GM18502 (cell line): ENCODE results near the gene RNF212B.

Experiments
- ATAC-seq: cut with Tn5 transposase; IDR thresholded peaks from one replicate; pipeline ENCODE4 v1.9.1; 2021; ENCODE audit warnings: mild to moderate bottlenecking; ENCODE audit not compliant: unreplicated experiment, poor library complexity

The RNF212B gene

GRCh38 chr14:23294734-23295561, 57.2 kb downstream of the RNF212B start:
- ATAC-seq: peak; percentile 56

DNA sequence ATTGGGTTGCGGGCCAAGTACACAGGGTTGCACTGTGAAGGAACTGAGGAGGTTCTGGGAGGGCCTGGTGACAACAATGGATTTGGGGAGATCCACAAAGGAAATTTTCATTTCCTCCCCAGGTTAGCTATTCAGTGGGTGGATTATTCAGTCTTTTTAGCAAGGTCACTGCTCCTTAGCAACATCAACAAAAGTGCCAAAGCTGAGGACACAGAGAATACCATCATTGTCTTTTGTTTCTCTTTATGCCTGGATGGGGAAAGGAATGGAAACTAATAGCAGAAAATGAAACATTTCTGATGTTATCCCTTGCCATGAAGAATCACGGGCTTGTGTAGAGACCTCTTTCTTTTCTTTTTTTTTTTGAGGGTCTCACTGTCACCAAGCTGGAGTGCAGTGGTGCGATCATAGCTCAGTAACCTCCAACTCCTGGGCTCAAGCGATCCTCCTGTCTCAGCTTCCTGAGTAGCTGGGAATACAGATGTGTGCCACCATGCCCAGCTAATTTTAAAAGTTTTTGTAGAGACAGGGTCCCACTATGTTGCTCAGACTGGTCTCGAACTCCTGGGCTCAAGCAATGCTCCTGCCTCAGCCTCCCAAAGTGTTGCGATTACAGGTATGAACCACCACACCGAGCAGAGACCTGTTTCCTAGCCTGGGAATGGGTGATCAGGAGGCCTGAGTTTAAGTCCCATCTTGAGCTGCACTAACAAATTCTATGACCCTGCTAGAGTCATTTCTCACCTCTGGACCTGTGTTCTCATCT, 58.5 kb downstream of the RNF212B start:
- ATAC-seq: no peak

DNA sequence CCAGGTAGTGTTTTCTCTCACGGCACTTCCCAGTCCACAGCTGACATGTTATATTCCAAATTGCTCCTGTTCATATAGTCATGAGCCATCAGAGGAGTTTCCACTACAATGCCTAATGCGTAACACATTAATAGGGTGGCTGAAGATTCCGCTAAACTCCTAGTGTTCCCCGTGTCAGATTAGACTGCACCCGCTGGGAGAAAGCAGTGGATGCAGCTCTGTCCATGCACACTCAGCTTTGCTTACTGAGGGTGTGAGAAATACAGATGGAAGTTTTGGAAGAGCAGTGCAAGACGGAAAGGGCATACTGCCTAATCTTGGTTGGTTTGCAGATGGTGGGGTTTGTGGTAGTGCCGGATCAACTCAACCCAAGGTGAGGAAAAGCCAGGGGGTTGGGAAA, 59.4 kb downstream of the RNF212B start:
- ATAC-seq: no peak

GRCh38 chr14:23297611-23298277, 60.0 kb downstream of the RNF212B start:
- ATAC-seq: no peak

DNA sequence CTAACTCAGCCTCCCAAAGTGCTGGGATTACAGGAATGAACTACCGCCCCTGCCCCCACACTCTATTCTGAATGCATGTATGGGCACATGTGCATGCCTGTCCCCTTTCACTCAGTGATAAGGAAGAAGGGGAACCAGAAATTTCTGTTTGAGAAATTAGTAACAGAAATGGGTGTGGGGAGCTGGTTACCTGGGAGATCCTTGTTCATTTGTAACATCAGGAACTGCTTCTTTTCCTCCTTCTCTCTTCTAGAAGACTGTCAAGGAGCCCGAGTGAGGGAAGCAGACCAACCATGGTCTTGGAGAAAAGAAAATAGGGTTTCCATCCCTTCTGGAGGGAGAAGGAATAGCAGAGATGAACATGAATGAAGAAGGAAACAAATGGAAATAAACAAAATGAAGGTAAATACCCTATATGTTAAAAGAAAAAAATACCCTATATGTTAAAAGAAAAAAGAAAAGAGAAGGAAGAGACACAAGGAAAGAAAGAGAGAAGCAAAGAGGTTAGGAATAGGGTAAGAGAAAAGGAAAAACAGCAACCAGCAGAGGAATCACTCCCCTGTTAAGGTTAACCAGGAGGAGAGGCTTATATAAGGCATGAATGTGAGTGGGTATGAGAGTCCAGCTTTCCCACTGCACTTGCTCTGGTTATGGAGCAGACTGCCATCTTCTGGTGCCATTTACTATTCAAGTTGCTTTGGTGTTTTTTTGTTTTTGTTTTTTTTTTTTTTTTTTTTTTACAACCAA, 61.6 kb downstream of the RNF212B start:
- no peak for ATAC-seq

DNA sequence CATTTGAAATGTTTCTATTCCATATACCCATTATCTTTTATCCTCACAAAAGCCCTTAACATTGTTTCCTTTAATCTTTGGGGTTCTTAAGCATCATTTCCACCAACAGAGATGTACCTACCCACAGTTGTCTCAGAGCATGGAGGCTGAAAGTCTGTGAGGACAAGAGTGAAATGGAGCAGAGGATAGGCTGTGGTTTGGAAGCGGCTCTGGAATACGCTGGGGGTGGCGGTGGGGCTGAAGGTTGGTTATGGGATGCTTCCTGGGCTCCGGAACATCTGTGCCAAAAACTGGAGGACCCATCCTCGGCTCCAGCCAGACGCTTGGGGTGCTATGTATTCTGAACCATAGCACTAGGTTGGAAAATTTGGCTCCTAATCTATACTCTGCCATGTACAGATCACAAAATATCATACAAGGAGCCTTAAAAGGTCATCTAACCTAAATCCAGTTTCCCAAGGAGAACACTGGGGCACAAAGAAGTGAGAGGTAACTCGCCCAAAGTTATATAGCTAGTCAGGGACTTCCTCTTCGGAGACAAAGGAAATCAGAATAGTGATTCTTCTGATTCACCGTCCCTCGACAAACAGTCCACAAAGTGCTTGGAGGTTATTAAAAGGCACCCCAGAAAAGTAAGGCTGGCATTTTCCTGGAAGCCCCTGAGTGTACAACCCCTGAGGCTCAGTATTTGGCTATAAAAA, 62.4 kb downstream of the RNF212B start:
- no peak for ATAC-seq

- ATAC-seq: no peak
Observed at GRCh38 chr14:23300687-23301223, 63.0 kb downstream of the RNF212B start.

- peak; percentile 77 for ATAC-seq
Observed at GRCh38 chr14:23301288-23301968, 63.7 kb downstream of the RNF212B start.

- ATAC-seq: peak; percentile 15
Observed at GRCh38 chr14:23301969-23302289, 64.2 kb downstream of the RNF212B start.

DNA sequence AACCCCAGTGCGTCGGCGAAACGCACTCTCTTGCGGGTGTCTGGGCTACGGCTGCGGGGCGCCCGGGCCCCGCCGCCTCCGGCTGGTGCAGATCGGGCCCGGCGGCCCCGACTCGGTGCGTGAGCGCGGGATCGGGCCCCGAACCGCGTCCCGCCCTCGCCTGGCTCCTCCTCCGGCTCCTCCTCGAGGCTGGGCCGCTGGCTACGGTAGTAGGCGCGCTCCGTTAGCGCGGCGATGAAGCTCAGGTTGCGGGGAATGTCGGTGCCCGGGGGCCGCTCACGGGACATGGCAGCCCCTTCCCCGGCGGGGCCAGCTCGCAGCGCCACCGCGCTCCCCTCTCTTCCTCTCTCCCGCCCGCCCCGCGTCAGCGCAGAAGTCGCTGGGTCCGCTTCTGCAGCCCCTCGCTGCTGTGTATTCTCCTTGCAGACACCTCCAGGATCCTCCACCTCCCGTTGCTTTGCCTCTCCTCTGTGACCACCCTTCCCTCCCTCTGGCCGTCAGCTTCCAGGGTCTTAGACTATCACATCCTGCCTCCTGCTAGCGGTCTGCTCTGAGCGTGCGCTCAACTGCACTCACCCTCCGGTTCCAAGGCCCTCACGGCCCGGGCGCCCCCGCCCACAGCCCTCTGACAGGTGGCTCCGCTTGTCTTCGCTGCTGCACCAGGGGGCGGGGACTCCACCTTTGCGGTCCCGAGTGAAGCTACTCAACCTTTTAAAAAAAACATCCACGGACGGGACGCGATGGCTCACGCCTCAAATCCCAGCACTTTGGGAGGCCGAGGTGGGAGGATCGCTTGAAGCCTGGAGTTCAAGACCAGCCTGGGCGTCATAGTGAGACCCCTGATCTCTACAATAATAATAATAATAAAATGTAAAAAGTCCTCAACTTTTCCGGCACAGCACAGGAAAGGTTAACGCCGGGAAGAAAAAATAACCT, 64.8 kb downstream of the RNF212B start, which contains the start of gene PPP1R3E:
Gene PPP1R3E (minus strand): TSS at position 570 of the 936 bp plus-strand sequence. CDS start 283 bp downstream, at position 287.
- peak; percentile 45 for ATAC-seq

GRCh38 chr14:23306412-23307145, 68.8 kb downstream of the RNF212B start, which contains the start of gene BCL2L2:
Gene BCL2L2, plus strand, starts transcription at chr14:23306833. Its CDS starts 935 bp downstream, at chr14:23307768.
- ATAC-seq: no peak

GRCh38 chr14:23307146-23307530, 69.4 kb downstream of the RNF212B start:
- no peak for ATAC-seq

- ATAC-seq: no peak
Observed at GRCh38 chr14:23307687-23308644, 70.2 kb downstream of the RNF212B start.

- no peak for ATAC-seq
Observed at GRCh38 chr14:23308721-23309445, 71.1 kb downstream of the RNF212B start.

DNA sequence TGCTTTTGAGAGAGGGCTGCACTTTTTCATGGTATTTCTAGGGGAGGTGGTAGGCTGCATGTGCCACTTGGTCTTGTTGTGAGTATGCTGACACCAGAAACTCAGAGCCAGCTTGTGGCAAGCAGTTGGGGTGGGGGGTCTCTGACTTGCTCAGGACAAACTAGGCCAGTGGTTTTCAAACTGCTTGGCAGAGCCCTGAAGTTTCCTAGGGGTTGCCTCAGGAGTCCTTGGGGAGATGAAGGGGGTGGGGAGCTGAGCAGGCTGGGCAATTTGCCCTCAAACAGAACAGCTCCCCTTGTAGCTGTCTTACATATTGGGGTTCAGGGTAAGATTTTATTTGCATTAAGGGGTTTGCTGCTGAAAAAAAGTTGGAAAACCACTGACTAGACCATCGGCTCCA, 72.8 kb downstream of the RNF212B start:
- no peak for ATAC-seq
